Thyroid gland (tissue), 4 donors: ENCODE results near the gene UNC93B1.

Experiments
- POLR2A ChIP-seq, 2 donors: fragments of 450-650 bp; IDR thresholded peaks; one replicate each; pipeline ENCODE4 v1.6.1; 2017; ENCODE audit warnings: antibody characterized with exemption in 2 of 2, mild to moderate bottlenecking in 2 of 2, moderate library complexity in 1 of 2
- TF ChIP-seq, protein P1 (sequence below), 6 experiments: fragments of 200-600 bp in 3 of 6; fragments of 450-650 bp in 3 of 6; sonication (generic) in 3 of 6; IDR thresholded peaks; one replicate each; pipeline ENCODE4 v1.5.1; 2016 to 2019; ENCODE audit warnings: antibody characterized with exemption in 6 of 6, mild to moderate bottlenecking in 2 of 6, inconsistent platforms in 1 of 6, moderate library complexity in 1 of 6

DNA sequence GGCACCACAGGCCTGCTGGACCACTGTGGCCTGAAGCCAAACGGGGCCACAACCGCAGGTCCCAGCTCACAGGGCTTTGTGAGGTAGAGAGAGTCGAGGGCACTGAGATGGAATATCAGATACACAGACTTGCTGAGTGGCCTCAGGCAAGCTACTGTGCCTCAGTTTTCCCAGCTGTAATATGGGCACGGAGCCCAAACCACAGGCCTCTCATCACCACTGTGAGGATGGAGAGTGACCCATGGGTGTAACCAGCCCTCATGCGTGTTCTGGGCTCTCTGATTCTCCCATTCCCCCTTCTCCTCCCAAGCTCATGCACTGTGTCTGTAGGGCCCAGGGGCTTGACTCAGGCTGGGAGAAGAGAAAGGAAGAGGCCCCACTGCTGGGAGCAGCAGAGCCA, 4.2 kb downstream of the UNC93B1 start:
- no peak for TF ChIP-seq POLR2A (IDR thresholded peaks at IDR 0.05)
- TF ChIP-seq, protein P1, sequence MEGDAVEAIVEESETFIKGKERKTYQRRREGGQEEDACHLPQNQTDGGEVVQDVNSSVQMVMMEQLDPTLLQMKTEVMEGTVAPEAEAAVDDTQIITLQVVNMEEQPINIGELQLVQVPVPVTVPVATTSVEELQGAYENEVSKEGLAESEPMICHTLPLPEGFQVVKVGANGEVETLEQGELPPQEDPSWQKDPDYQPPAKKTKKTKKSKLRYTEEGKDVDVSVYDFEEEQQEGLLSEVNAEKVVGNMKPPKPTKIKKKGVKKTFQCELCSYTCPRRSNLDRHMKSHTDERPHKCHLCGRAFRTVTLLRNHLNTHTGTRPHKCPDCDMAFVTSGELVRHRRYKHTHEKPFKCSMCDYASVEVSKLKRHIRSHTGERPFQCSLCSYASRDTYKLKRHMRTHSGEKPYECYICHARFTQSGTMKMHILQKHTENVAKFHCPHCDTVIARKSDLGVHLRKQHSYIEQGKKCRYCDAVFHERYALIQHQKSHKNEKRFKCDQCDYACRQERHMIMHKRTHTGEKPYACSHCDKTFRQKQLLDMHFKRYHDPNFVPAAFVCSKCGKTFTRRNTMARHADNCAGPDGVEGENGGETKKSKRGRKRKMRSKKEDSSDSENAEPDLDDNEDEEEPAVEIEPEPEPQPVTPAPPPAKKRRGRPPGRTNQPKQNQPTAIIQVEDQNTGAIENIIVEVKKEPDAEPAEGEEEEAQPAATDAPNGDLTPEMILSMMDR (IDR thresholded peaks at IDR 0.05) = no peak
